HepG2 (cell line): ENCODE measurements around the gene PRDX3. TPM values are rescaled to one million over a fixed set of nuclear protein-coding genes. Genes with fewer than 3 reads are reported as not detected.

Experiments
- BRCA1 ChIP-seq: sonication (generic); formaldehyde crosslinking; IDR thresholded peaks from 2 replicates; pipeline ENCODE4 v1.4.0; 2020; ENCODE audit warnings: missing genetic modification reagents
- FOXM1 ChIP-seq: sonication (generic); formaldehyde crosslinking; IDR thresholded peaks from 2 replicates; pipeline ENCODE4 v1.5.0; 2020; ENCODE audit warnings: missing genetic modification reagents
- FUBP1 ChIP-seq: sonication (generic); formaldehyde crosslinking; IDR thresholded peaks from 2 replicates; pipeline ENCODE4 v1.5.1; 2020; ENCODE audit warnings: missing genetic modification reagents, mild to moderate bottlenecking, borderline replicate concordance
- HOXA9 ChIP-seq: sonication (generic); formaldehyde crosslinking; IDR thresholded peaks from 2 replicates; pipeline ENCODE4 v1.8.1; 2022; ENCODE audit warnings: missing genetic modification reagents, mild to moderate bottlenecking, moderate library complexity, borderline replicate concordance
- JUNB ChIP-seq: sonication (generic); formaldehyde crosslinking; IDR thresholded peaks from 2 replicates; pipeline ENCODE4 v1.8.0; 2022; ENCODE audit warnings: missing genetic modification reagents, mild to moderate bottlenecking, borderline replicate concordance
- KDM2A ChIP-seq: sonication (generic); formaldehyde crosslinking; IDR thresholded peaks from 2 replicates; pipeline ENCODE4 v1.4.0; 2020; ENCODE audit warnings: low read depth, missing genetic modification reagents, borderline replicate concordance
- MXI1 ChIP-seq: IDR thresholded peaks from 3 replicates; pipeline ENCODE4 v1.6.1; 2012; ENCODE audit warnings: low read depth, low read length, inconsistent platforms, borderline replicate concordance
- MYC ChIP-seq: sonication (generic); formaldehyde crosslinking; IDR thresholded peaks from 2 replicates; pipeline ENCODE4 v1.9.0; 2021; ENCODE audit warnings: missing genetic modification reagents, borderline replicate concordance
- NR2F2 ChIP-seq: IDR thresholded peaks from 2 replicates; pipeline ENCODE4 v1.6.1; 2012; ENCODE audit warnings: low read depth, inconsistent platforms, borderline replicate concordance
- PPARG ChIP-seq: conservative IDR thresholded peaks from 2 replicates; pipeline ENCODE4 v1.6.1; 2016; ENCODE audit warnings: missing biosample characterization, missing genetic modification reagents
- RELA ChIP-seq: sonication (generic); formaldehyde crosslinking; IDR thresholded peaks from 2 replicates; pipeline ENCODE4 v1.4.0; 2020; ENCODE audit warnings: missing genetic modification reagents
- RORA ChIP-seq: sonication (generic); formaldehyde crosslinking; IDR thresholded peaks from 2 replicates; pipeline ENCODE4 v1.5.0; 2020; ENCODE audit warnings: mild to moderate bottlenecking, missing genetic modification reagents, moderate library complexity
- SRY ChIP-seq: sonication (generic); formaldehyde crosslinking; IDR thresholded peaks from 2 replicates; pipeline ENCODE4 v1.8.0; 2022; ENCODE audit warnings: mild to moderate bottlenecking, missing genetic modification reagents
- SUZ12 ChIP-seq: fragments of 150-350 bp; IDR thresholded peaks from 2 replicates; pipeline ENCODE4 v1.6.1; 2014; ENCODE audit warnings: low read depth, low read length
- TAF1 ChIP-seq: sonication (generic); formaldehyde crosslinking; IDR thresholded peaks from 2 replicates; pipeline ENCODE4 v1.4.0; 2020; ENCODE audit warnings: missing genetic modification reagents
- TAF15 ChIP-seq: fragments of 200-400 bp; formaldehyde crosslinking; IDR thresholded peaks from one replicate; pipeline ENCODE4 v1.6.1; 2018; ENCODE audit warnings: mild to moderate bottlenecking, low read depth, low read length; ENCODE audit not compliant: poor library complexity, severe bottlenecking
- ZBTB49 ChIP-seq: sonication (generic); formaldehyde crosslinking; IDR thresholded peaks from 2 replicates; pipeline ENCODE4 v1.4.0; 2020; ENCODE audit warnings: missing genetic modification reagents, borderline replicate concordance
- ZNF260 ChIP-seq: sonication (generic); formaldehyde crosslinking; IDR thresholded peaks from 2 replicates; pipeline ENCODE4 v1.4.0; 2020; ENCODE audit warnings: missing genetic modification reagents, low read depth, mild to moderate bottlenecking, borderline replicate concordance
- ZNF263 ChIP-seq: sonication (generic); formaldehyde crosslinking; IDR thresholded peaks from 2 replicates; pipeline ENCODE4 v1.4.0; 2020; ENCODE audit warnings: missing genetic modification reagents
- ZNF558 ChIP-seq: sonication (generic); formaldehyde crosslinking; IDR thresholded peaks from 2 replicates; pipeline ENCODE4 v1.9.0; 2022; ENCODE audit warnings: mild to moderate bottlenecking, missing genetic modification reagents, borderline replicate concordance
- ZNF773 ChIP-seq: sonication (generic); formaldehyde crosslinking; IDR thresholded peaks from 2 replicates; pipeline ENCODE4 v1.4.0; 2020; ENCODE audit warnings: missing genetic modification reagents, borderline replicate concordance
- ZNF790 ChIP-seq: sonication (generic); formaldehyde crosslinking; IDR thresholded peaks from 2 replicates; pipeline ENCODE4 v1.8.0; 2022; ENCODE audit warnings: missing genetic modification reagents, mild to moderate bottlenecking, borderline replicate concordance
- ZSCAN12 ChIP-seq: sonication (generic); formaldehyde crosslinking; IDR thresholded peaks from 2 replicates; pipeline ENCODE4 v1.9.0; 2021; ENCODE audit warnings: mild to moderate bottlenecking, missing genetic modification reagents
- ZSCAN29 ChIP-seq: sonication (generic); formaldehyde crosslinking; conservative IDR thresholded peaks from 2 replicates; pipeline ENCODE4 v1.4.0; 2020; ENCODE audit warnings: mild to moderate bottlenecking, missing genetic modification reagents
- polyA plus RNA-seq, 8 experiments: library from polyadenylated mRNA; depleted of rRNA in 3 of 8; stranded (reverse) in 7 of 8; unstranded in 1 of 8; fragments of >200 nt; fragmentation: Illumina TruSeq in 4 of 8; extraction: Trizol in 4 of 8; gene quantifications; 2 replicates each; pipeline versions ENCODE4 v1.2.1 to v1.2.3, GENCODE V29; 2011 to 2016; ENCODE audit warnings: low read depth in 4 of 8, missing spikeins in 1 of 8, mixed read lengths in 1 of 8; ENCODE audit not compliant: insufficient read depth in 1 of 8
- total RNA-seq, 5 experiments: library from RNA; depleted of rRNA; stranded (reverse); fragments of >200 nt; fragmentation: Illumina TruSeq; extraction: Trizol; gene quantifications; 2 replicates each; pipeline ENCODE4 v1.2.3, GENCODE V29; 2016; ENCODE audit warnings: low read depth in 1 of 5
- TF ChIP-seq, protein P1 (sequence below): sonication (generic); formaldehyde crosslinking; IDR thresholded peaks from 2 replicates; pipeline ENCODE4 v1.4.0; 2020; ENCODE audit warnings: mild to moderate bottlenecking, missing genetic modification reagents
- TF ChIP-seq, protein P2 (sequence below): IDR thresholded peaks from 2 replicates; pipeline ENCODE4 v1.6.1; 2016; ENCODE audit warnings: missing genetic modification reagents, missing compliant biosample characterization

The PRDX3 gene
- total and polyA plus RNA-seq, 2 of the 13 experiments (the other 11 are each of a cell fraction or from before 2014, with no cell fraction given) = 407 to 565 TPM

DNA sequence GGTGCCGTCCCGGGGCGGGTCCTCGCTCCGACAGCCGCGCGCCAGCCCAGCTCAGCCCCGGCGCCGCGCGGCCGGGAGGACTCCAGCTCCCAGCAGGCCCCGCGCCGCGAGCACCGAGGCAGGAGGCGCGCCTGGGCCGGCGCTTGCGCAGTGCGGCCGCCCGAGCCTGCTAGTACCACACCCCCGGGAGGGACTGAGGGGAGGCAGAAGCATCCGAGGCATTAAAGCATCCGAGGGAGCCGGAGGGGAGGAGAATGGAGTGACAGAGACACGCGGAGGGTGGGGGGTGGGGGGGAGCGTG, 28.7 kb upstream of the PRDX3 start, which contains the start of gene GRK5 (continued):
- TF ChIP-seq ZNF773 (CRISPR knock-in tag) = no peak
- no peak for TF ChIP-seq HOXA9
- TF ChIP-seq ZNF260 = no peak
- no peak for TF ChIP-seq SRY (CRISPR knock-in tag)
- no peak for TF ChIP-seq BRCA1
- TF ChIP-seq FOXM1 (CRISPR knock-in tag) = no peak
- TF ChIP-seq KDM2A (CRISPR knock-in tag) = no peak; the same call in none of the 2 replicates
- peak; percentile 53; the same call in 1 of the 2 replicates for TF ChIP-seq SUZ12
- TF ChIP-seq MXI1 = peak; percentile 22; the same call in 1 of the 3 replicates
- 0 out of 2 replicates have a peak, but pooled peaks have one; percentile 7 for TF ChIP-seq MYC (CRISPR knock-in tag)
- peak; percentile 83 for TF ChIP-seq ZNF263 (CRISPR knock-in tag)
- no peak for TF ChIP-seq ZBTB49 (CRISPR knock-in tag)
- no peak for TF ChIP-seq ZNF558
- no peak for TF ChIP-seq TAF15
- TF ChIP-seq, protein P1, sequence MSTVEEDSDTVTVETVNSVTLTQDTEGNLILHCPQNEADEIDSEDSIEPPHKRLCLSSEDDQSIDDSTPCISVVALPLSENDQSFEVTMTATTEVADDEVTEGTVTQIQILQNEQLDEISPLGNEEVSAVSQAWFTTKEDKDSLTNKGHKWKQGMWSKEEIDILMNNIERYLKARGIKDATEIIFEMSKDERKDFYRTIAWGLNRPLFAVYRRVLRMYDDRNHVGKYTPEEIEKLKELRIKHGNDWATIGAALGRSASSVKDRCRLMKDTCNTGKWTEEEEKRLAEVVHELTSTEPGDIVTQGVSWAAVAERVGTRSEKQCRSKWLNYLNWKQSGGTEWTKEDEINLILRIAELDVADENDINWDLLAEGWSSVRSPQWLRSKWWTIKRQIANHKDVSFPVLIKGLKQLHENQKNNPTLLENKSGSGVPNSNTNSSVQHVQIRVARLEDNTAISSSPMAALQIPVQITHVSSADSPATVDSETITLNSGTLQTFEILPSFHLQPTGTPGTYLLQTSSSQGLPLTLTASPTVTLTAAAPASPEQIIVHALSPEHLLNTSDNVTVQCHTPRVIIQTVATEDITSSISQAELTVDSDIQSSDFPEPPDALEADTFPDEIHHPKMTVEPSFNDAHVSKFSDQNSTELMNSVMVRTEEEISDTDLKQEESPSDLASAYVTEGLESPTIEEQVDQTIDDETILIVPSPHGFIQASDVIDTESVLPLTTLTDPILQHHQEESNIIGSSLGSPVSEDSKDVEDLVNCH = no peak
- TF ChIP-seq RORA (CRISPR knock-in tag) = no peak
- TF ChIP-seq ZNF790 (CRISPR knock-in tag) = no peak
- TF ChIP-seq, protein P2, sequence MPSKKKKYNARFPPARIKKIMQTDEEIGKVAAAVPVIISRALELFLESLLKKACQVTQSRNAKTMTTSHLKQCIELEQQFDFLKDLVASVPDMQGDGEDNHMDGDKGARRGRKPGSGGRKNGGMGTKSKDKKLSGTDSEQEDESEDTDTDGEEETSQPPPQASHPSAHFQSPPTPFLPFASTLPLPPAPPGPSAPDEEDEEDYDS = peak; percentile 77
- TF ChIP-seq PPARG (CRISPR knock-in tag) = no peak
- TF ChIP-seq ZSCAN12 (CRISPR knock-in tag) = no peak
- no peak for TF ChIP-seq NR2F2
- TF ChIP-seq TAF1 (CRISPR knock-in tag) = no peak
- no peak for TF ChIP-seq JUNB
- no peak for TF ChIP-seq RELA (CRISPR knock-in tag)
- no peak for TF ChIP-seq FUBP1
- no peak for TF ChIP-seq ZSCAN29 (CRISPR knock-in tag)
